Measurements from ENCODE around the gene GYG2. TPM values are rescaled to one million over a fixed set of nuclear protein-coding genes. Genes with fewer than 3 reads are reported as not detected.
A peak's percentile ranks its signal among the peaks of the same experiment; 100 is the strongest.

The GYG2 gene
- total and polyA plus RNA-seq, 2 of the 13 experiments (the other 11 are each of a cell fraction or from before 2014, with no cell fraction given), result 20.0 to 24.3 TPM

GRCh38 chrX:2928191-2928582, 99.5 kb downstream of the GYG2 start (continued):
- TF ChIP-seq ZNF687 (CRISPR knock-in tag; IDR thresholded peaks at IDR 0.05) (peak; percentile 40), ZNF20 (CRISPR knock-in tag; IDR thresholded peaks at IDR 0.05) (no peak), HNRNPK (IDR thresholded peaks at IDR 0.05; ENCODE audit: low read depth, low read length, poor library complexity, severe bottlenecking) (peak; percentile 32), ZNF335 (CRISPR knock-in tag; IDR thresholded peaks at IDR 0.05) (no peak), NPAS2 (CRISPR knock-in tag; IDR thresholded peaks at IDR 0.05; ENCODE audit: borderline replicate concordance) (no peak), RBAK (CRISPR knock-in tag; IDR thresholded peaks at IDR 0.05) (no peak), HOXA7 (CRISPR knock-in tag; IDR thresholded peaks at IDR 0.05) (no peak), SIX1 (CRISPR knock-in tag; IDR thresholded peaks at IDR 0.05; ENCODE audit: borderline replicate concordance) (no peak), ZMYM3 (CRISPR knock-in tag; IDR thresholded peaks at IDR 0.05) (no peak), POLR2AphosphoS5 (IDR thresholded peaks at IDR 0.05; ENCODE audit: low read depth, low read length) (0 out of 2 replicates have a peak, but pooled peaks have one; percentile 12), ZNF574 (CRISPR knock-in tag; IDR thresholded peaks at IDR 0.05) (no peak), DBP (CRISPR knock-in tag; IDR thresholded peaks at IDR 0.05; ENCODE audit: not compliant biosample characterization) (no peak), ZNF703 (CRISPR knock-in tag; IDR thresholded peaks at IDR 0.05; ENCODE audit: borderline replicate concordance) (no peak), CHD2 (IDR thresholded peaks at IDR 0.05; ENCODE audit: low read depth, low read length) (no peak)
- TF ChIP-seq, protein P1, sequence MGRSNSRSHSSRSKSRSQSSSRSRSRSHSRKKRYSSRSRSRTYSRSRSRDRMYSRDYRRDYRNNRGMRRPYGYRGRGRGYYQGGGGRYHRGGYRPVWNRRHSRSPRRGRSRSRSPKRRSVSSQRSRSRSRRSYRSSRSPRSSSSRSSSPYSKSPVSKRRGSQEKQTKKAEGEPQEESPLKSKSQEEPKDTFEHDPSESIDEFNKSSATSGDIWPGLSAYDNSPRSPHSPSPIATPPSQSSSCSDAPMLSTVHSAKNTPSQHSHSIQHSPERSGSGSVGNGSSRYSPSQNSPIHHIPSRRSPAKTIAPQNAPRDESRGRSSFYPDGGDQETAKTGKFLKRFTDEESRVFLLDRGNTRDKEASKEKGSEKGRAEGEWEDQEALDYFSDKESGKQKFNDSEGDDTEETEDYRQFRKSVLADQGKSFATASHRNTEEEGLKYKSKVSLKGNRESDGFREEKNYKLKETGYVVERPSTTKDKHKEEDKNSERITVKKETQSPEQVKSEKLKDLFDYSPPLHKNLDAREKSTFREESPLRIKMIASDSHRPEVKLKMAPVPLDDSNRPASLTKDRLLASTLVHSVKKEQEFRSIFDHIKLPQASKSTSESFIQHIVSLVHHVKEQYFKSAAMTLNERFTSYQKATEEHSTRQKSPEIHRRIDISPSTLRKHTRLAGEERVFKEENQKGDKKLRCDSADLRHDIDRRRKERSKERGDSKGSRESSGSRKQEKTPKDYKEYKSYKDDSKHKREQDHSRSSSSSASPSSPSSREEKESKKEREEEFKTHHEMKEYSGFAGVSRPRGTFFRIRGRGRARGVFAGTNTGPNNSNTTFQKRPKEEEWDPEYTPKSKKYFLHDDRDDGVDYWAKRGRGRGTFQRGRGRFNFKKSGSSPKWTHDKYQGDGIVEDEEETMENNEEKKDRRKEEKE (IDR thresholded peaks at IDR 0.05), result no peak
- TF ChIP-seq, protein P2, sequence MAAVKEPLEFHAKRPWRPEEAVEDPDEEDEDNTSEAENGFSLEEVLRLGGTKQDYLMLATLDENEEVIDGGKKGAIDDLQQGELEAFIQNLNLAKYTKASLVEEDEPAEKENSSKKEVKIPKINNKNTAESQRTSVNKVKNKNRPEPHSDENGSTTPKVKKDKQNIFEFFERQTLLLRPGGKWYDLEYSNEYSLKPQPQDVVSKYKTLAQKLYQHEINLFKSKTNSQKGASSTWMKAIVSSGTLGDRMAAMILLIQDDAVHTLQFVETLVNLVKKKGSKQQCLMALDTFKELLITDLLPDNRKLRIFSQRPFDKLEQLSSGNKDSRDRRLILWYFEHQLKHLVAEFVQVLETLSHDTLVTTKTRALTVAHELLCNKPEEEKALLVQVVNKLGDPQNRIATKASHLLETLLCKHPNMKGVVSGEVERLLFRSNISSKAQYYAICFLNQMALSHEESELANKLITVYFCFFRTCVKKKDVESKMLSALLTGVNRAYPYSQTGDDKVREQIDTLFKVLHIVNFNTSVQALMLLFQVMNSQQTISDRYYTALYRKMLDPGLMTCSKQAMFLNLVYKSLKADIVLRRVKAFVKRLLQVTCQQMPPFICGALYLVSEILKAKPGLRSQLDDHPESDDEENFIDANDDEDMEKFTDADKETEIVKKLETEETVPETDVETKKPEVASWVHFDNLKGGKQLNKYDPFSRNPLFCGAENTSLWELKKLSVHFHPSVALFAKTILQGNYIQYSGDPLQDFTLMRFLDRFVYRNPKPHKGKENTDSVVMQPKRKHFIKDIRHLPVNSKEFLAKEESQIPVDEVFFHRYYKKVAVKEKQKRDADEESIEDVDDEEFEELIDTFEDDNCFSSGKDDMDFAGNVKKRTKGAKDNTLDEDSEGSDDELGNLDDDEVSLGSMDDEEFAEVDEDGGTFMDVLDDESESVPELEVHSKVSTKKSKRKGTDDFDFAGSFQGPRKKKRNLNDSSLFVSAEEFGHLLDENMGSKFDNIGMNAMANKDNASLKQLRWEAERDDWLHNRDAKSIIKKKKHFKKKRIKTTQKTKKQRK (IDR thresholded peaks at IDR 0.05; ENCODE audit: low read length), result no peak
